ENCODE data around the gene DPEP2NB.
A peak's percentile ranks its signal among the peaks of the same experiment; 100 is the strongest.

DPEP2NB gene

DNA sequence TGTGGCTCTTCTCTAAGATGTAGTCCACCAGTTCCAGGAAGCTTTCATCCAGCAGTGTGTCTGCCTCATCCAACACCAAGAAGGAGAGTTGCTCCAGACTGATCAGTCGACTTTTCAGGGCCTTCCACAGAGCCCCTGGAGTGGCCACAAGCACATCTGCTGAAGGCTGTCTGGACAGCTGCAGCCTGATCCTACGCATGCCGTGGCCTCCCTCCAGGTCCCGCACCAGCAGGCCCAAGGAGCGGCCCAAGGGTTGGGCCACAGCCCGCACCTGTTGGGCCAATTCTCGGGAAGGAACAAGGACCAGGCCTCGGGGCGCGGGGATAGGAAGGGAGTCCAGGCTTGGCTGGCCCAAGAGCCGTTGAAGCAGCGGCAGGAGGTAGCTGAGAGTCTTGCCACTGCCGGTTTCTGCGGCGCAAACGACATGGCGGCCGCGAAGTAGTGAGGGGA lies 6.6 kb upstream of the DPEP2NB start:
- Histone ChIP-seq H3K36me3 (ENCODE audit: low read length) (no peaks in the 10 kb centered on the region), H3K79me2 (ENCODE audit: insufficient read depth, low read length) (peaks cover 33% of the 10 kb centered on the region), H2AFZ (ENCODE audit: low read depth, low read length, severe bottlenecking) (peak overlapping the region; percentile 39), H3K4me2 (ENCODE audit: low read depth, low read length, poor library complexity, severe bottlenecking) (peak overlapping the region; percentile 92), H3F3A (ENCODE audit: insufficient read depth) (no peaks in the 10 kb centered on the region), H3K27ac (ENCODE audit: low read depth, low read length) (no peak overlapping the region), H3K27me3 (ENCODE audit: low read length) (no peaks in the 10 kb centered on the region), H3K9me2 (replicated peaks; ENCODE audit: insufficient read depth, low read length) (no peaks in the 10 kb centered on the region), H4K20me1 (ENCODE audit: low read depth, low read length) (peaks cover 3% of the 10 kb centered on the region; the same call in 1 of the 2 replicates), H3K4me3 (ENCODE audit: insufficient read depth, low read length, poor library complexity, severe bottlenecking) (peak overlapping the region; percentile 93), H3K9me3 (ENCODE audit: insufficient read depth, low read length) (no peaks in the 10 kb centered on the region), H3K9ac (ENCODE audit: low read length) (peak overlapping the region; percentile 87)
- TF ChIP-seq EZH2phosphoT487 (conservative IDR thresholded peaks at IDR 0.05; ENCODE audit: low read length): no peak
- TF ChIP-seq, protein P1, sequence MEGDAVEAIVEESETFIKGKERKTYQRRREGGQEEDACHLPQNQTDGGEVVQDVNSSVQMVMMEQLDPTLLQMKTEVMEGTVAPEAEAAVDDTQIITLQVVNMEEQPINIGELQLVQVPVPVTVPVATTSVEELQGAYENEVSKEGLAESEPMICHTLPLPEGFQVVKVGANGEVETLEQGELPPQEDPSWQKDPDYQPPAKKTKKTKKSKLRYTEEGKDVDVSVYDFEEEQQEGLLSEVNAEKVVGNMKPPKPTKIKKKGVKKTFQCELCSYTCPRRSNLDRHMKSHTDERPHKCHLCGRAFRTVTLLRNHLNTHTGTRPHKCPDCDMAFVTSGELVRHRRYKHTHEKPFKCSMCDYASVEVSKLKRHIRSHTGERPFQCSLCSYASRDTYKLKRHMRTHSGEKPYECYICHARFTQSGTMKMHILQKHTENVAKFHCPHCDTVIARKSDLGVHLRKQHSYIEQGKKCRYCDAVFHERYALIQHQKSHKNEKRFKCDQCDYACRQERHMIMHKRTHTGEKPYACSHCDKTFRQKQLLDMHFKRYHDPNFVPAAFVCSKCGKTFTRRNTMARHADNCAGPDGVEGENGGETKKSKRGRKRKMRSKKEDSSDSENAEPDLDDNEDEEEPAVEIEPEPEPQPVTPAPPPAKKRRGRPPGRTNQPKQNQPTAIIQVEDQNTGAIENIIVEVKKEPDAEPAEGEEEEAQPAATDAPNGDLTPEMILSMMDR (IDR thresholded peaks at IDR 0.05; ENCODE audit: insufficient read depth, low read length, poor library complexity, severe bottlenecking): no peak

DNA sequence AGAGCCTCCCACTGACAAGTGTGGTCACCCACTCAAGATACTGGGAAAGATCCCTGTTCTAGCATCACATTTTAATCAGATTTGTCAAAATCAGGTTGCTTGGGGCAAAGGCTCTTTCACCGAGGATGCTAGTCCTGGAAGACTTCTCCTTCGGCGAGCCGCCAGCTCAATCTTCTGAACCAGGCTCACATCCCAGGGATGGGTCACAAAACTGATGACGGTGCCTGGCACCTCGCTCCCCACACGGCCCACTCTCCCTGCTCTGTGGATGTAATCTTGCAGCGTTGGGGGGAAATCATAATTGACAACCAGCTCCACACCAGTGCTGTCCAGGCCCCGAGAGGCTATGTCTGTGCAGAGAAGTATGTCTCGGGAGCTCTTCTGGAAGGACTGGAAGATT lies 5.8 kb upstream of the DPEP2NB start:
- Histone ChIP-seq H3K36me3 (ENCODE audit: low read length) (no peaks in the 10 kb centered on the region), H3K79me2 (ENCODE audit: insufficient read depth, low read length) (peaks cover 33% of the 10 kb centered on the region), H2AFZ (ENCODE audit: low read depth, low read length, severe bottlenecking) (no peak overlapping the region), H3K9ac (ENCODE audit: low read length) (no peak overlapping the region), H3K4me2 (ENCODE audit: low read depth, low read length, poor library complexity, severe bottlenecking) (peak overlapping the region; percentile 92), H3K27ac (ENCODE audit: low read depth, low read length) (no peak overlapping the region), H3F3A (ENCODE audit: insufficient read depth) (no peaks in the 10 kb centered on the region), H3K27me3 (ENCODE audit: low read length) (no peaks in the 10 kb centered on the region), H3K9me3 (ENCODE audit: insufficient read depth, low read length) (no peaks in the 10 kb centered on the region), H3K4me3 (ENCODE audit: insufficient read depth, low read length, poor library complexity, severe bottlenecking) (no peak overlapping the region), H3K9me2 (replicated peaks; ENCODE audit: insufficient read depth, low read length) (no peaks in the 10 kb centered on the region), H4K20me1 (ENCODE audit: low read depth, low read length) (peaks cover 3% of the 10 kb centered on the region; the same call in 1 of the 2 replicates)
- no peak for TF ChIP-seq EZH2phosphoT487 (conservative IDR thresholded peaks at IDR 0.05; ENCODE audit: low read length)
- TF ChIP-seq, protein P1 (IDR thresholded peaks at IDR 0.05; ENCODE audit: insufficient read depth, low read length, poor library complexity, severe bottlenecking): no peak

DNA sequence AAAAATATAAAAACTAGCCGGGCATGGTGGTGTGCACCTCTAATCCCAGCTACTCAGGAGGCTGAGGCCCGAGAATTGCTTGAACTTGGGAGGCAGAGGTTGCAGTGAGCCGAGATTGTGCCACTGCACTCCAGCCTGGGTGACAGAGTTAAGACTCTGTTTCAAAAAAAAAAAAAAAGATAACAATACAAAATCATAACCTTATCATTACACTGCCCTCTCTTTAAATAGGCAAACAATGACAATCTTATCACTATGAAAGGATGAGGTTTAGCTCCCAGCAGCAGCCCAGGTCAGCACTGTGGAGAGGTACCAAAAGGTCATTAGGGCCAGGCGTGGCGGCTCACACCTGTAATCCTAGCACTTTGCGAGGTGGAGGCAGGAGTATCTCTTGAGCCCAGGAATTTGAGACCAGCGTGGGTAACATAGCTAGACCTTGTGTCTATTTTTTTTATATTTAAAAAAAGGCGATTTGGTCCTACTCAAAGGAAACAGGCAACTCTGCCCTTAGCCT lies 3.5 kb upstream of the DPEP2NB start:
- Histone ChIP-seq H3F3A (ENCODE audit: insufficient read depth) (no peaks in the 10 kb centered on the region), H4K20me1 (ENCODE audit: low read depth, low read length) (peaks cover 3% of the 10 kb centered on the region; the same call in 1 of the 2 replicates), H3K9me2 (replicated peaks; ENCODE audit: insufficient read depth, low read length) (no peaks in the 10 kb centered on the region), H3K9me3 (ENCODE audit: insufficient read depth, low read length) (no peaks in the 10 kb centered on the region), H3K36me3 (ENCODE audit: low read length) (no peaks in the 10 kb centered on the region), H3K9ac (ENCODE audit: low read length) (no peak overlapping the region), H3K79me2 (ENCODE audit: insufficient read depth, low read length) (peaks cover 29% of the 10 kb centered on the region), H3K4me2 (ENCODE audit: low read depth, low read length, poor library complexity, severe bottlenecking) (no peak overlapping the region), H3K27me3 (ENCODE audit: low read length) (no peaks in the 10 kb centered on the region), H3K27ac (ENCODE audit: low read depth, low read length) (no peak overlapping the region), H2AFZ (ENCODE audit: low read depth, low read length, severe bottlenecking) (no peak overlapping the region), H3K4me3 (ENCODE audit: insufficient read depth, low read length, poor library complexity, severe bottlenecking) (no peak overlapping the region)
- TF ChIP-seq EZH2phosphoT487 (conservative IDR thresholded peaks at IDR 0.05; ENCODE audit: low read length): no peak
- TF ChIP-seq, protein P1 (IDR thresholded peaks at IDR 0.05; ENCODE audit: insufficient read depth, low read length, poor library complexity, severe bottlenecking): no peak

Measured in SU-DHL-6 (cell line).